ENCODE measurements around the gene ROCK2. TPM values are rescaled to one million over a fixed set of nuclear protein-coding genes. Genes with fewer than 3 reads are reported as not detected.
"Not testable (repeated sequence)": the region's sequence is repeated elsewhere in the genome, so short reads cannot be mapped to it uniquely, and the experiment has no call there.

Gene ROCK2
- total RNA-seq, 1 donor from 2014 or later = 58.0 TPM

- DNase-seq = no peak
These were observed 4.8 kb downstream of the ROCK2 start for GRCh38 chr2:11339508-11340083.

- no peak for DNase-seq
These were observed 5.9 kb downstream of the ROCK2 start for GRCh38 chr2:11338580-11338979.

DNA sequence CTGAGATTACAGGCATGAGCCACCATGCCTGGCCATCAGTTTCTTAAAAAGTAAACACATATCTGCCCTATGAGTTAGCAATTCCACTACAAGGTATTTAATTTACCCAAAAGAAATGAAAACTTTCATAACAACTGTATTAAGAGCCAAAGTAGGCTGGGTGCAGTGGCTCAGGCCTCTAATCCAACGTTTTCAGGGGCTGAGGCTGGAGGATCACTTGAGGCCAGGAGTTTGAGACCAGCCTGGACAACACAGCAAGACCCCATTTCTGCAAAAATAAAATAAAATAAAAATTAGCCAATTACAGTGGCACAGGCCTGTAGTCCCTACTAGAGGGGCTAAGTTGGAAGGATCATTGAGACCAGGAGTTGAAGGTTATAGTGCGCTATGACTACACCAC, 6.5 kb downstream of the ROCK2 start:
- no peak for DNase-seq

GRCh38 chr2:11336189-11336588, 8.2 kb downstream of the ROCK2 start:
- DNase-seq = no peak

GRCh38 chr2:11333427-11334183, 10.8 kb downstream of the ROCK2 start:
- no peak for DNase-seq

DNA sequence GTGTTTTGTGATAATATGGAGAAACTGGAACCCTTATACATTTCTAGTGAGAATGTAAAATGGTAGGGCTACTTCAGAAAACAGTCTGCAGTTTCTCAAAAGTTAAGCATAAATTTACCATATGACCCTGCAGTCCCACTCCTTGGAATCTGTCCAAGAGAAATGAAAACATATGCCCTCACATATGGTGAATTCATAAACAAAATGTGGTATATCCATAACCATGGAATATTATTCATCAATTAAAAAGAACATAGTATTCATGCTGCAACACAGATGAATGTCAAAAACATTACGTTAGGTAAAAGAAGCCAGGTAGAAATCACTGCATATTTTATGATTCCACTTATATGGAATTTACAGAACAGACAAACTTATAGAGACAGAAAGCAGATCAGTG, 11.8 kb downstream of the ROCK2 start:
- DNase-seq = no peak

DNA sequence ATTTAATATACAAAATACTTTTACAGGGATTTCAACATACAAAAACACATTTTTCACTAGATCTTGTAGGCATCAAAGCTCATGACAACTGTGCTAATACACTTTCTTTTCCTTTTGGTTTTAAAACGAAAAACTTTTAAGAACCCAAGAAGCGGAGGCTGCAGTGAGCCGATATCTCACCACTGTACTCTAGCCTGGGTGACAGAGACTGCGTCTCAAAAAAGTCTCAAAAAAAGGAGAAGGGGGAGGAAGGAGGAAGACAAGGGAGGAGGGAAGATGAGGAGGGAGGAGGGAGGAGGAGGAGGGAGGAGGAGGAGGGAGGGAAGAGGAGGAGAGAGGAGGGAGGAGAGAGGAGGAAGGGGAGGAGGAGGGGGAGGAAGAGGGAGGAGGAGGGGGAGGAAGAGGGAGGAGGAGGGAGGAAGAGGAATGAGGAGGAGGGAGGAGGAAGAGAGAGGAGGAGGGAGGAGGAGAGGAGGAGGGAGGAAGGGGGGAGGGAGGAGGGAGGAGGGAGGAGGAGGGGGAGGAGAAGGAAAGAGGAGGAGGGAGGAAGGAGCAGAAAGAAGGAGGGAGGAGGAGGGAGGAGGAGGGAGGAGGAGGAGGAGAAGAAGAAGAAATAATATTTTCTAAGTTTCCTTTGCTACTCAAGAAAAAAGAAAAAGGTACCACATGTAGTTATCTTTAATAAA, 13.8 kb downstream of the ROCK2 start:
- no peak for DNase-seq

- DNase-seq = peak; percentile 15
These were observed 14.7 kb downstream of the ROCK2 start for GRCh38 chr2:11329776-11330175.

DNA sequence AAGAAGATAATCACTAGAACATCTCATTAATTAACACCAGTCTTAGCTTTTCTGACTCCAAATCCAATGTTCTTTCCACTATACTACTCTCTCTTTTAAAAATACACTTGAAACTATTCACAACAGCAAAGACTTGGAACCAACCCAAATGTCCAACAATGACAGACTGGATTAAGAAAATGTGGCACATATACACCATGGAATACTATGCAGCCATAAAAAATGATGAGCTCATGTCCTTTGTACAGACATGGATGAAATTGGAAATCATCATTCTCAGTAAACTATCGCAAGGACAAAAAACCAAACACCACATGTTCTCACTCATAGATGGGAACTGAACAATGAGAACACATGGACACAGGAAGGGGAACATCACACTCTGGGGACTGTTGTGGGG, 15.9 kb downstream of the ROCK2 start:
- not testable (repeated sequence) for DNase-seq

- no peak for DNase-seq
These were observed 16.6 kb downstream of the ROCK2 start for GRCh38 chr2:11327871-11328270.

GRCh38 chr2:11326677-11327211, 17.7 kb downstream of the ROCK2 start:
- no peak for DNase-seq

DNA sequence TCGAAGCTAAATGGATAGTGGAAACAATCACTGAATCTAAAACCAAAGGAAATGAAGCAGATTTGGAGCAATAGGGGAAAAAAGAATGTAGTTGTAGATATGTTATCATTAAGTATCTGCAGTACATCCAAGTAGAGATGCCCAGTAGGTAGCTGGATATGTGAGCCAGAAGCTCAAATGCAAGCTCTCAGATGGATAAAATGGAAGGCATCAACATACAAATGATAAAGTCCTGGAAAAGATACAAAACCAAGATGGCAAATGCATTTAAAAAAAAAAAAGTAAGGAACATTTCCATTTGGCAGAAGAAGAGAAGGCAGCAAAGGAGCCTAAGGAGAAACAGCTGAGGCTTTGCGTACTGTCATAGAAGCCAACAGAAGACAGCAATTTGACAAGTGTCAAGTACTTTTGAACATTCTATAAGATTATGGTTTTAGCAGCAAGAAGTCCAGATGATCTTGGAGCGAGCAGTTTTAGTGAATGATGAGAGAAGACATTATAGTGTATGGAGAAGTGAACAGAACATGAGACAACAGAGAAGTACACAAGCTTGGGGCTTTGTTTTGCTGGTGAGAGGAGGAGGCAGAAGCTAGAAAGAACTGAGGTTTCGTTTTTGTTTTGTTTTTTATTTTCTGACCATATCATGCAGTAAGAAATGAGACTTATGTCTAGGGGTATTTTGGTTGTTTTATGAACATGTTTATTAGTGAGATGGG, 18.3 kb downstream of the ROCK2 start:
- DNase-seq = peak; percentile 50

- DNase-seq = no peak
These were observed 22.6 kb downstream of the ROCK2 start for GRCh38 chr2:11321847-11322246.

DNA sequence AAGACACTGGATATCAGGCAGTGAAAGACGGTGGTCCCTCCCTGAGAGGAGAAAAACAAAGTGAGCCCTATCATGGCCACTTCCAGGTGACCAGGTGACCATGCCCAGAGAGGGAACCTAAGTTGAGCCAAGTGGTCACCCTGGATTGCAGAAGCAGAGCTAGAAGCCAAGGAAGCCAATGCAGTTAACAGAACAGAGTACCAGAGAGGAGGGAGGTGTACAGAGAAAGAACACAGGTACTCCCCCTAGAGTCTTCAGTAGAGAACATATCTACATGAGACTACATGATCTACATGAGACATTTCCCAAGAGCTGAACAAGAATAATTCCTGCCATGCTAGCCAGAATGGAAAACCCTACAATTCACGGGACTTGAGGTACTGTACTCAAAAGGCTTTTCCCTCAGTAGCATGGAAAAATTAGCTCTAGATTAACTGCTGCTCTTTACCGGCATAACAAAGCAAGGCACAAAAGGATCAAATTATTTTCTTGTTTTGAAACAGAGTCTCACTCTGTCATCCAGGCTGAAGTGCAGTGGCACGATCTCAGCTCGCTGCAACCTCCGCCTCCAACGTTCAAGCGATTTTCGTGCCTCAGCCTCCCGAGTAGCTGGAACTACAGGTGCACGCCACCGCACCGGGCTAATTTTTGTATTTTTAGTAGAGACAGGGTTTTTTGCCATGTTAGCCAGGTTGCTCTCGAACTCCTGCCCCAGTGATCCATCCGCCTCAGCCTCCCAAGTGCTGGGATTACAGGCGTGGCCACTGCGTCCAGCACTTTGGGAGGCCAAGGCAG, 23.5 kb downstream of the ROCK2 start:
- DNase-seq = no peak

DNA sequence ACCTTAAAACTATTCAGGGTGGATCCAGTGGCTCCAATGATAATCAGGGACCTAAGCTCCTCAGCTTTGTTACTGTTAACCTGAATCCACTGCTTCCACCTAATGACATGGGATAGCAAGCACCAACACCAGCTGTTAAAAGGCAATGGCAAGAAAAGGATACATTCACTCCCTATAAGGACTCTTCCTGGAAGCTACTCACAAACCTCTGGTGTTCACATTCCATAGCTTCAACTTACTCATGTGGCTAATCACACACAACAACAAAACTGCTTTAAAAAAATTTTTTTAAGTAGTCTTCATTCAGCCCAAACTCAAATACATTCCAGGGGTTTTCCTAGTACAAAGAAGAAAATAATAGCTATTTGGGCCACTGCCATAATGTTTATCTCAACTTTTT, 24.5 kb downstream of the ROCK2 start:
- DNase-seq = no peak

- no peak for DNase-seq
These were observed 29.2 kb downstream of the ROCK2 start for GRCh38 chr2:11315074-11315705.

GRCh38 chr2:11314487-11314886, 29.9 kb downstream of the ROCK2 start:
- no peak for DNase-seq

DNA sequence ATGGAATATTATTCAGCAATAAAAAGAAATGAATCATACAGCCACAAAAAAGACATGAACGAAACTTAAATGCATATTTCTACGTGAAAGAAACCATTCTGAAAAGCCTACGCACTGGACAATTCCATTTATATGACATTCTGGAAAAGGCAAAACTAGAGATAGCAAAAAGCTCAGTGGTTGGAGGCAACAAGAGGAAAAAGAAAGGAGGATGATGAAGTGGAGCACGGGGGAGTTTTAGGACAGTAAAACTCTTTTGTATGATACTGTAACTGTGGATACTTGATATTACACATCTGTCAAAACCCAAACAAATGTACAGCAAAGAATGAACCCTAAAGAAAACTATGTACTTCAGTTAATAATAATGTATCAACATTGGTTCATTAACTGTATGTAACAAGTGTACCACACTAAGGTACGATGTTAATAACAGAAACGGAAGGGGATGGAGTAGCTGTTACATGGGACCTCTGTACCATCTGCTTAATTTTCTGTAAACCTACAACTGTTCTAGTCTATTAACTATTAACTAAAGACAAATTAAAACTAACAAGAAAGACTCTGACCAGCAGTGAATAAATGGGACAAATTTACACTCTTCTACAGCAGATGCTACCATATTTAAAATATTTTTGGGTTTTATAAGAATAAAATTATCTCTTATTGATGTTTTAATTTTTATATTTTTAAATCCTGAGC, 31.5 kb downstream of the ROCK2 start:
- no peak for DNase-seq

DNA sequence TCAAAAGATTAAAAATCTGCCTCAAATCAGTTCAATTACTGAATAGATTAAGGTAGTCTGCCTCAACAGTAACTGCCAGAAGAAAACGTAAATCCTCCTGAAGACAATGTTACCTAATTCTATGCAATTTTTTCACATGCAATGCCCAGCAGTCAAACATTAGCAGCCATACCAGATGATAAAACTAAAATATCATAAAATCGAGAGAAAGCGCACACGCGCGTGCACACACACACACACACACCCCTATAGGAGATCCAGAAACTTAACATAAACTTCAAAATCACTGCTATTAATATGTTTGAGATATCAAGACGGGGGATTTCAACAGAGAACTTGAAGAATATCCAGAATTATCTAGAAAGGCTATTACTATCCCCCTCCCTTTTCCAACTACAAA, 32.9 kb downstream of the ROCK2 start:
- no peak for DNase-seq

- no peak for DNase-seq
These were observed 34.2 kb downstream of the ROCK2 start for GRCh38 chr2:11310212-11310611.

DNA sequence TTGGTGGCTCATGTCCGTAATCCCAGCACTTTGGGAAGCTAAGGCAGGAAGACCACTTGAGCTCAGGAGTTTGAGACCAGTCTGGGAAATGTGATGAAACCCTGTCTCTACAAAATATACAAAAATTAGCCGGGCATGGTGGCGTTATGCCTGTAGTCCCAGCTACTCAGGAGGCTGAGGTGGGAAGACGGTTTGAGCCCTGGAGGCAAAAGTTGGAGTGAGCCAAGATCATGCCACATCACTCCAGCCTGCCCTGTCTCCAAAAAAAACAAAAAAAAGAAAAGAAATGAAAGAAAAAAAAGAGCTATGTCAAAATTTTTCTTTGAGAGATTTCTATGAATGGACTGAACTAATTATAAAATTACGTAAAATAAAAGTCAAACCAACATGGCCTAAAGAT, 34.7 kb downstream of the ROCK2 start:
- DNase-seq = no peak
